NCI-H2029 treated with DMSO at 0.1 percent for 48 hours (cell line): ENCODE data around the gene TCP11X2.
"Not testable (repeated sequence)": the region's sequence is repeated elsewhere in the genome, so short reads cannot be mapped to it uniquely, and the experiment has no call there.

Experiments
- DNase-seq: peaks from one replicate; lab custom pipeline; 2025; lab: John Stamatoyannopoulos, UW

The TCP11X2 gene

GRCh38 chrX:102471762-102472220 is at the start of gene TCP11X2:
TSS of gene TCP11X2 (minus strand) at chrX:102471812.
- not testable (repeated sequence) for DNase-seq

DNA sequence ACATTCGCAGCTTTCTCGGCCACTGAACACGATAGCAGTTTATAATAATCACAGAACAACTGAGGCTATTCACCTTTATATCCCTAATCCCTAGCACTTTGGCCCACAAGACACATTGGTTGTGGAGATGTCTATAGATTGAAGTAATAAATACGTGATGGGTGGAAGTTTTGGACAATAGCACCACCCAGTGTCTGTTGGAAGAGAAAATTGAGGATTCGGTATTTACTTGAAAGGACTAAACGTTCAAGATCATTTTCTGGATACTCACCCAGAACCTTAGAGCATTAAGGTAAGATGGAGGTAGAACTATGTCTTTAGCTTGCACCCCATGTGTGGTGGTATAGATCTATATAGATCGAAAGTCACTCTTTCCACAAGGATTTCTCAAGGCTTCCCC is 45.7 kb upstream of the TCP11X2 start:
- no peak for DNase-seq

- DNase-seq, result peak; percentile 1
Observed at GRCh38 chrX:102515975-102516941, 44.6 kb upstream of the TCP11X2 start, which contains the start of gene TMSB15A. TSS of gene TMSB15A (minus strand) at chrX:102516739.

- DNase-seq, result no peak
Observed at GRCh38 chrX:102514536-102514935, 42.9 kb upstream of the TCP11X2 start.

GRCh38 chrX:102498732-102499131 is 27.1 kb upstream of the TCP11X2 start:
- DNase-seq, result no peak

- DNase-seq, result no peak
Observed at GRCh38 chrX:102491766-102492165, 20.2 kb upstream of the TCP11X2 start.

DNA sequence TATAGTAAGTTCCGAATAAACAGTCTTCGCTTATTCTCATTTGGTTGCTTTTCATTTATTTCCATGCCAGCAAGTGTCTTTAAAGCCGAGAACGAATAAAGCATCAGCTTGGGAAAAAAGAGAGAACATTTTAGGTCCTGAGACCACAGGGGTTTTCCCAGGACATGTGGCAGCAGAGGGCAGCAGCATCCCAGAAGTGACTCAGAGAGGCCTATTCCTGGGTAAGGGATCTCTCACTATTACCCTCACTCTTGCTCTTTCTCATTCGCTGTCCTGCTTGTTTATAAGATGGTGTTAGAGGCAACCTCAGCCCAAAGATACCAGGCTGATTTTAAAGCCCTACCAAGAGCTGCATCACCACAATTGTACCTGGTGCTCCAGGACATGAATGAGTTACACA is 7.2 kb upstream of the TCP11X2 start:
- DNase-seq, result not testable (repeated sequence)

- DNase-seq, result not testable (repeated sequence)
Observed at GRCh38 chrX:102470215-102470614, 1.4 kb downstream of the TCP11X2 start.

DNA sequence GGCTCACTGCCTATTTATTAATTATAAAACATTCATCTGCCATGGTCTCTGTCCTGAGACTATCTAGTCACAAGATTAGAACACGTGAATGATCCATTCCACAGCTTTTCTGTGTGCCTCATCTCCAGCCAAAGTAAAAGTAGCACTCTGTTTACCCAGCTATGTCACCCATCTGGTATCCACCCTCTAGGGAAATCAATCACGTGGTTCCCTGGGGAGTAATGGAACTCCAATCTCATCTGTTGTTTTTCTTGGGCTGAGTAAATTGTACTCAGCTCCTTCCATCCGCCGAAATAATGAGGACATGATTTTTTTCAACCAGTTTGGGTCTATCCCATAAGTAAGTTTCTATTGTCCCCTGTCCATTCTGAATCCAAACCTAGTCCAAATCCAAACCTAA is 13.0 kb downstream of the TCP11X2 start:
- DNase-seq, result not testable (repeated sequence)

GRCh38 chrX:102439908-102440307 is 31.7 kb downstream of the TCP11X2 start, which contains the start of gene NXF2B:
TSS of gene NXF2B (minus strand) at chrX:102440008. CDS start at chrX:102380036, 59,972 bp downstream.
- DNase-seq, result not testable (repeated sequence)

- not testable (repeated sequence) for DNase-seq
Observed at GRCh38 chrX:102414493-102414892, 57.1 kb downstream of the TCP11X2 start.
